Nephron progenitor cell (in vitro differentiated cells): ENCODE results near the gene SMARCA1.

Experiments
- DNase-seq: peaks from one replicate; pipeline ENCODE4 v3.0.0; 2021
- H3K27ac Mint-ChIP-seq: 2 replicates; pipeline ENCODE4 v1.8.0; 2021; ENCODE audit warnings: mild to moderate bottlenecking, moderate library complexity, mixed read lengths
- H3K27me3 Mint-ChIP-seq: 2 replicates; pipeline ENCODE4 v1.8.0; 2021; ENCODE audit warnings: mild to moderate bottlenecking, low read depth, mixed read lengths; ENCODE audit not compliant: poor library complexity
- H3K36me3 Mint-ChIP-seq: 2 replicates; pipeline ENCODE4 v1.8.0; 2021; ENCODE audit warnings: low read depth, mixed read lengths
- H3K4me1 Mint-ChIP-seq: 2 replicates; pipeline ENCODE4 v1.8.0; 2021; ENCODE audit warnings: mixed read lengths
- H3K4me3 Mint-ChIP-seq: 2 replicates; pipeline ENCODE4 v1.8.0; 2021; ENCODE audit warnings: mild to moderate bottlenecking, moderate library complexity, mixed read lengths
- H3K9me3 Mint-ChIP-seq: 2 replicates; pipeline ENCODE4 v1.8.0; 2021; ENCODE audit warnings: mild to moderate bottlenecking, moderate library complexity, mixed read lengths
- CTCF ChIP-seq: fragments of 200-600 bp; sonication (generic); IDR thresholded peaks from 2 replicates; pipeline ENCODE4 v1.5.0; 2021; ENCODE audit warnings: antibody characterized with exemption

The SMARCA1 gene

GRCh38 chrX:129433945-129434344 lies 89.3 kb downstream of the SMARCA1 start:
- H3K36me3 Mint-ChIP-seq, result peaks cover 64% of the 10 kb centered on the region
- DNase-seq, result no peak
- TF ChIP-seq CTCF, result no peak
- H3K4me1 Mint-ChIP-seq, result no peaks in the 10 kb centered on the region
- no peak overlapping the region for H3K4me3 Mint-ChIP-seq
- H3K27me3 Mint-ChIP-seq, result no peaks in the 10 kb centered on the region
- peaks cover 15% of the 10 kb centered on the region for H3K9me3 Mint-ChIP-seq
- H3K27ac Mint-ChIP-seq, result no peak overlapping the region

GRCh38 chrX:129433461-129433860 lies 89.8 kb downstream of the SMARCA1 start:
- no peak for TF ChIP-seq CTCF
- Mint-ChIP-seq H3K4me3 (no peak overlapping the region), H3K27ac (peak overlapping the region; percentile 23), H3K27me3 (no peaks in the 10 kb centered on the region), H3K36me3 (peaks cover 68% of the 10 kb centered on the region), H3K9me3 (peaks cover 20% of the 10 kb centered on the region), H3K4me1 (no peaks in the 10 kb centered on the region)
- no peak for DNase-seq

DNA sequence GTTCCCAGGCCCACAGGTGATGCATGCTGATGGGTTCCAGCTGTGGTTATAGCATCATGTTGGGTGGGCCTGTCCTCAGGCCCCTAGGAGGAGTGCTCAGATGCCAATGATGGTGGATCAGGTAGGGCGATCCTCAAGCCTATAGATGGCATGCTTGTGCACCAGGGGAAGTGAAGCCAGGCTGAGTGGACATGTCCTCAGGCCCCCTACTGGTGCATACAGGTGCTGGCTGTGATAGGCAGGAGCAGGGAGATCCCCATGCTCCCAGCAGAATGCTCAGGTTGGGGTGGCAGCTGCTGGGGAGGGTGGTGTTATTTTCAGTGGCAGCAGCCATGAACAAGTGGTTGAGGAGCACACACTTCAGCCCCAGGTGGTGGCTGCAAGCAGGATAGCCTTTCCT lies 96.0 kb downstream of the SMARCA1 start:
- H3K36me3 Mint-ChIP-seq, result peaks cover 84% of the 10 kb centered on the region
- no peak for TF ChIP-seq CTCF
- H3K9me3 Mint-ChIP-seq, result peaks cover 82% of the 10 kb centered on the region
- DNase-seq, result no peak
- H3K27ac Mint-ChIP-seq, result no peak overlapping the region
- no peak overlapping the region for H3K4me3 Mint-ChIP-seq
- H3K4me1 Mint-ChIP-seq, result no peaks in the 10 kb centered on the region
- H3K27me3 Mint-ChIP-seq, result peaks cover 2% of the 10 kb centered on the region

- Mint-ChIP-seq H3K27ac (no peak overlapping the region), H3K27me3 (peaks cover 2% of the 10 kb centered on the region), H3K4me1 (no peaks in the 10 kb centered on the region), H3K4me3 (no peak overlapping the region), H3K9me3 (peaks cover 89% of the 10 kb centered on the region), H3K36me3 (peaks cover 56% of the 10 kb centered on the region)
- TF ChIP-seq CTCF, result no peak
- no peak for DNase-seq
Measured at GRCh38 chrX:129423191-129423590, 100.1 kb downstream of the SMARCA1 start.

DNA sequence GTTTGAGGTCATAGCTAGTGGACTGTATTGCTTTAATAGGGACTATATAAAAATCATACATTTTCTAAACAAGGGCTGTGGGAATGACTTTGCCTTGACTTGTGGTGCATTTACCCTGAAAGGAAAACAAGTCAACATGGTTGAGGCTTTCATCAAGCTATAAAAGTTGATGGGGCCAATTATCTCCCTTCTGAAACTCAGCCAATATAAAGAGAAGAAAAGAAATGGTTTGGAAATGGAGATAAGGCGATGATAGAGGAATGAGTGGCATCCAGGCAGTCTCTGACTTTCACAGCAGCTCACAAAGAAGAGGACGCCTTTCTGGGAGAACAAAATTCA lies 118.7 kb downstream of the SMARCA1 start:
- Mint-ChIP-seq H3K27me3 (no peaks in the 10 kb centered on the region), H3K4me3 (no peak overlapping the region), H3K36me3 (peaks cover 40% of the 10 kb centered on the region), H3K27ac (no peak overlapping the region), H3K4me1 (peaks cover 15% of the 10 kb centered on the region), H3K9me3 (peaks cover 35% of the 10 kb centered on the region)
- no peak for TF ChIP-seq CTCF
- no peak for DNase-seq

- peak overlapping the region; percentile 50 for H3K27ac Mint-ChIP-seq
- peaks cover 37% of the 10 kb centered on the region for H3K36me3 Mint-ChIP-seq
- H3K27me3 Mint-ChIP-seq, result no peaks in the 10 kb centered on the region
- TF ChIP-seq CTCF, result no peak
- peaks cover 15% of the 10 kb centered on the region for H3K4me1 Mint-ChIP-seq
- no peak overlapping the region for H3K4me3 Mint-ChIP-seq
- no peak for DNase-seq
- peaks cover 34% of the 10 kb centered on the region for H3K9me3 Mint-ChIP-seq
Measured at GRCh38 chrX:129403974-129404669, 119.2 kb downstream of the SMARCA1 start.
